Tibial nerve (tissue), 4 donors: ENCODE measurements around the gene NDUFB2.

ENCODE experiments used
- CTCF ChIP-seq, 5 experiments: fragments of 200-600 bp in 3 of 5; fragments of 450-650 bp in 2 of 5; sonication (generic) in 3 of 5; IDR thresholded peaks; one replicate each; pipeline ENCODE4 v1.5.1; 2016 to 2019; ENCODE audit warnings: antibody characterized with exemption in 5 of 5, mild to moderate bottlenecking in 3 of 5, moderate library complexity in 2 of 5
- EP300 ChIP-seq, 2 donors: sonication (generic); formaldehyde crosslinking; IDR thresholded peaks; one replicate each; pipeline ENCODE4 v1.6.1; 2017; ENCODE audit warnings: antibody characterized with exemption in 2 of 2, mild to moderate bottlenecking in 1 of 2

- TF ChIP-seq CTCF (IDR thresholded peaks at IDR 0.05) (no peak), EP300 (IDR thresholded peaks at IDR 0.05) (no peak)
Observed at GRCh38 chr7:140696024-140696679, 356 bp upstream of the NDUFB2 start.
